ENCODE measurements around the gene ERMP1.

Gene ERMP1

DNA sequence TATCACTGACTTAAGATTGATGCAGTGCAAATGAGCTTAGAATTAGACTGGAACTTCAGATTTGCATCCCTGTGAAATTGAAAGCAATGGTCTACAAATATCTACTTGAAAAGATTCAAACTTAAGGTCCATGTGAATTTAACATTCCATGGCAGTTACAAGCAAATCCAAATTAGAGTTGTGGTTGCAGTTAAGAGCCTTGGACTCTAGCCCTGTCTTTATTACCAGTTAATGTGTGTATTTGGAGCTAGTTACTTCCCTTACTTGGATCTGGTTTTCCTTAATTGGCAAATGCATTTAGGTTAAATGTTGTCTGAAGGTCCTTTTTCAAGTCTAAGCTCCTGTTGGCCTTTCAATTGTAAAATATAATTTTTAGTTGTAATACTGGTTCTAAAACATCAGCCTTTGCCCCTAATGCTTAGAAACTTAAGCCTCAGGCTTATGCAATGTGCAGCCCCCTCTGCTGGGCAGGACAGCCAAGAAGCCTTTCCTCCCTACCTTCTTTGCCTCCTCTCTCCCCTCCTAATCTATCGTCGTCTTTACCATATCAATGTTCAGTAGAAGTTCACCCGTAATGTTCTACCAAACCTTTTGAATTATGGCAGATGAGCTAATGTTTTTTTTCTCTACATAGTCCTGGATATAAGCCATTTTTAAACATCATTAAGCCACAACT, 59.5 kb downstream of the ERMP1 start:
- no peak for DNase-seq

DNA sequence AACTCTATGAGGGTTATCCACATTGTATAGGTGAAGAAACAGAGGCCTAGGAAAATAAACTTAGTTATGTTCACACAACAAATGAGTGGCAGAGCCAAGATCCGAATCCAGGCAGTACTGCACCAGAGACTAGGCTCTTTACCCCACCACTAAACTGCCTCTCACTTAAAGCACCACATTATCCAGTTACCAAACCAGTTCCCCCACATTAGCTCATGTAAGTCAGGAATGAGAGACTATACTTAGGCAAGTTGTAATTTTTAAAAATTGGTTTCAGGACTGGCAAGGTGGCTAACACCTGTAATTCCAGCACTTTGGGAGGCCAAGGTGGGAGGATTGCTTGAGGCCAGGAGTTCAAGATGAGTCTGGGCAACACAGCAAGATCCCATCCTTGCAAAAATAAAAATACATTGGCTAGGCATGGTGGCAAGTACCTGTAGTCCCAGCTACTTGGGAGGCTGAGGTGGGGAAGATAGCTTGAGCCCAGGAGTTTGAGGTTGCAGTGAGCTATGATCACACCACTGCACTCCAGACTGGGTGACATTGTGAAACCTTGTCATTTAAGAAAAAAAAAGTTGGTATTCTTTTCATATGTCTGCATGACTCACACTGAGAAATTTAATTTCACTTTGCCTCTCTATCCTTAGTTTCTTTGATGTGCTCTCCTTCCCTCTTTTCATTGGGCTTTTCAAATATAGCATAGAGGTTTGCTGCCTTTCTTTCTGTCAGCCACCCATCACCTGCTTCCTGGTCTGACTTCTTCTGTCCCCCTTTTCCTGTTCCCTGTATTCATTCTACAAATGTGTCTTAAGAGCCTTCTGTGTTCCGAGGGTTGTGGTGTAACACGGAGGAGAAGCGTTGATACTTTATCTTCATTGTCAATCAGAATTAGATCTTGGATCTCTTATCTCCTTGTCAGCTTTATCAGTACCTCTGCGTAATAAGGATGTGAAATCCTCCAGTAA, 64.7 kb downstream of the ERMP1 start:
- no peak for DNase-seq

DNA sequence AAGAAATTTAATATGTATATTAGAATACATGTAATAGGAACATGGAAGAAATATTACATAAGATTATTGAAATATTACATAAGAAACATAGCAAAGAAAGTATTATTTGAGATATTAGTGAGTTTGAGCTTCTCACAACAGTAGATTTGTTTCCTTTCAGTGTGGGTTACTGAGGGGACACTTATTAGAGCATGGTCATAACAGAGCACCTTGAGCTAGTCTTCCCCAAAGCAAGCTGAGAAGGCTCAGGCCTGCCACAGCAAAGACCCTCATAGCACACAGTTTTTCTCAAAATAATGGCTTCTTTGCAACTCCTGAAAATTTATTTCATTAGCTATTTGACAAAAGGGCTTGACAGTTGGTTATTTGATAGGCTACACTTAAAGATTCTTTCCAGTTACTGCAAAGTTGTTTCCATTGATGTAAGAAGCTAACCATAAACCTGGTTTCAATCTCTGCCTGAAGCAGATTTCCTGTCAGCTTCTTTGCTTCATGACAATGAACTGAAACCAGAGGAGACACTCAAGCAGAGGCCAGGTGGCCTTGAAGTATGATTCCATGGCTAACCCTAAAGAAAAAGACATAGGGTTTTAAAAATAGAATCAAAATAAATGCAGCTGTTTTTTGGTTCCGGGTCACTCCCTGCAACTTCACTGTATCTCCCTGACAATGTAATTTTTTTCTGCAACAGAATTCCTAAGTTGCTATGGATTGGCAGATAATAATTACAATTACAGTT, 68.6 kb downstream of the ERMP1 start:
- DNase-seq, result no peak

DNA sequence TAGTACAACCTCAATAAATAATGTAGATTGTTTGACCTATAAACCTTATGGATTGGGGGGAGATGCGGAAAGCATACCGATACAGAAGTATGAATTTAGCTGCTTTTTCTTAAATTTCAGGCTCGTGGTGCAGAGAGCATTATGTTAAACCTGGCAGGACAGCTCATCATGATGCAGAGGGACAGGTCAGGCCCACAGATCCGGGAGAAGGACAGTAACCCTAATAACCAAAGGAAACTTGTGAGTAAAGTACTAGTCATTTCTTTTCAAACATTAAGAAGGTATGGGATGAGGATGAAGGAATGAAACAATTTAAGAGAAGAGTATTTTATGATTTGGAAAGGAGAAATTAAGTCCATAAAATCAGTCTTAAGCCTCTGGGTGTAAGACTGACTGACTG, 70.5 kb downstream of the ERMP1 start:
- DNase-seq, result no peak

DNA sequence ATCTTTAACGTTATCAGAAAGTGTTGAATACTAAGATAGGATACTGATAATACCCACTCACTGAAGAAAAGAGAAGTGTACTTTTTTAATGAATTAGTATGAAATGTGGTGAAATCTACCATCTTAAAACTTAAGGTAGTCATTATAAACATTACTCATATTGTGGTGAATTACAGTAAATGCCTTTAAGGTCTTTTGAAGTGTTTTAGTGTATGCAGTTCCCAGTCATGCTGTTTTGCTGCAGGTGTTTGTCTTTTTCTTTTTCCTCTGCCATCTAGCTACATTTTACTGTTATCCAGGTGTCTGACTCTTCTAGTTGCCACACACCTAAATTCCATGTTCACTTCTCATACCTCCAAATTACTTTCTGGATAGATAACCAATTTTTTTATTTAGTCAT, 72.6 kb downstream of the ERMP1 start:
- DNase-seq, result no peak

DNA sequence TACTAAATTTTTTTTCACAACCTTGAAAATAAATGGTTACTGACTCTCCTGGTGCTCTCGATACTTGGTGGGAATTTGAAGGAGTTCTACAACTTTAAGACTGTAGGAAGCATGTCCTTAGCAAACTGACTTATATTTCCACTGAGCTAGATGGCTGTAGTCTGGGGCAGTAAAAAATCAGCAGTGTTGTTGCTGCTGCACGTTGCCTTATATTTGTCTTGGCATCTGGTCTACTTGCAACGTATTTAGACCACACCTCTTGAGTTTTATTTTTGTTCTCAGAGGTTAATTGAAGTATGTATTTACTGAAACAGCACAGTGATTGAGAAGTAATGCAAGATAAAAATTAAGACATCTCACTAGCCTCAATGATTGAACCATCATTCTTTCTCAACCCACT, 76.3 kb downstream of the ERMP1 start:
- DNase-seq, result no peak

DNA sequence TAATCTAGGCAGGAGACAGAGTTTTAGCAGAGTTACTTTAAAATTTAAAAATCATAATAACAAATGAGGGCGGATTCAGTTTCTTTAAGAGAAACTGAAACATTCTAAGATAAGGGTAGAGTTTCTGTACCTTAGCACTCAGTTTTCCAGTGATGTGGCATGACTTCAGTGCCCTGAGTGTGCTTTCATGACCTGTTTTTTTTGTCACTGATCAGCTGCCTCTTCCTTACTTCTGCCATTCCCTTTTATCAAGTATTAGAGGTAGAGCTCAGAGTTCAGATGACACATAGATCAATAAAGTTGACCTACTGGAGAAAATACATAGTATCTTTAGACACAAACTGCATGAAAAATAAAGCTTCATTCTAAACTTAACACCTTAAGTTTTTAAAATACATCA, 82.3 kb downstream of the ERMP1 start:
- no peak for DNase-seq

DNA sequence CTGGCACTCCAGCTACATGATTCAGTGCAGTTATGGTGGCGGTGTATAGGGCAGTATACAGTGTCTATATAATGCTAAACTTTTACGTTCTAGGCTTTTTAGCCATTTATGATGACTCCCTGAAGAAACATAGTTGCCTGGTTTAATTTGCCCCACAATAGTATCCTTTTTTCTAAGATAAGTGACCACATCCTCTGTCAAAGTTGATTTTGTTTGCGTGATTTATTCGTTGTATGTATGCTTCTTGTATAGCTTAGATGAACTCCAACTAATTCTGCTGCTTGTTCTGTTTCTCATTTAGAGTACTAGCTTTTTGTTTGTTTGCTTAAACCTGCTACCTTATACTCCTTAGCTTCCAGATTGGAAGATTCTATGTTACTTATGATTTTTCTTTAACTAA, 83.6 kb downstream of the ERMP1 start:
- DNase-seq, result no peak

DNA sequence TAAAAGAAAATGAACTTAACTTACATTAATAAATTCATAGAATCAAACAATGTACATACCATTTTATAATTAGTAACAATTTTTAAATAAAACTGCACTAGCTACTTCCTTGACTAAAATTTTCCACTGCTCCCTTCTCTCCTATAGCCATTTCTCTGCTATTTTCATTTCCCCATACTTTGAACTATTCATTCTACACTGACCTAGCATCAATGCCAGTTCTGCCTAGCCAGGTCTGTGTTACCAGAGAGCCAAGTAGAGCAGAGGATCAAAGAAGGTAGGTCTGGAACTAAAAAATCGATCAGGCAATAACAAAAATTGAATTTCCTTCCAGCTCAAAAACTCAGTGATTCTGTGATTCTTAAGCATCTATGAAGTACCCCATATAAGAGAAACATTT, 84.5 kb downstream of the ERMP1 start:
- no peak for DNase-seq

DNA sequence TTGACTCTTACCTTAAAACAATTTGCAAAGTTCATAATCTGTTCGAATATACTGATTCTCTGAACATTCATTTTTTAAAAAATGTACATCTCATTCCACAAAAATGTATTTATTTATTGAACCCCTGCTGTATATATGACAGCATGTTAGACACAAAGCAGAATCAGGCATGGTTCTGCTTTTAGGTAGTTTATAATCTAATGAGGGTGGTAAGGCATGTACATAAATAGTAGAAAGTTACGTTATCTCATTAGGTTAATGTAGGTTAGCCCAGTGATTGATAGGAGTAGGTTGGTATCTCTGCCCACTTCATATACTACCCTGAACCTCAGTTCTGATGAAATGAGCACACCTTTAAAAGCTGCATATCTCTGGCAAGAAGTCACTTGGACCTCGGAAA, 89.8 kb downstream of the ERMP1 start:
- DNase-seq, result no peak

DNA sequence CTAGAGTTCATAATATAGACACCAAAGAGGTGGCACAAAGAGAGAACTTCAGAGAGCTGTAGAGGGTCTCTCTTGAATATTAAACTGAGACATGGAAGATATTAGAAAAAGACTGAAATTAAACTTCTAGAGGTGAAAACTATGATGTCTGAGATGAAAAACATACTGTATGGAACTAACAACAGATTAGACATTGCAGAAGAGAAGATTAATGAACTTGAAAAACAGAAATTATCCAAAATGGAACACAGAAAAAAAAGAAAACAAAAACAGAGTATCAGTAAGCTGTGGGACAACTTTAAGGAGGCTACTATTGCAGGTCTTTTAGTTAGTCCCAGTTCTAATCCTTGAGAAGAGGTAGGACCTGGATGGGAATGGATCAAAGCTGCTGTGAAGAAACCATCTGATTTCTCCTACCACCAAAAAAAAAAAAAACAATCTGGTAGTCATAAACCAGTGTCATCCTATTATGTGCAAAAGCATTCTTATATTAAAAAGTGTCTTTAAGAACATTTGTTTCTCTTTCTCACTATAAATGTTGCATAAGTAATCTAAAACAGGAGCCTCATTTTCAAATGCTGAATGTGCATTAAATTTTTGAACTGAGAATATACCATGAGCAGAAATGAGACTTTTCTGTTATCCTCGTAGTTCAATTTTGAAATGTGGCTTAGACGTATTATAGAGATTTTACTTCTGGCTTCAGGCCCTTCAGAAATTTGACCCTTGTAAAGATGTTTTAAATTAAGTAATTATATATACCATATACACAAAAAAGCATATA, 96.2 kb downstream of the ERMP1 start:
- no peak for DNase-seq

DNA sequence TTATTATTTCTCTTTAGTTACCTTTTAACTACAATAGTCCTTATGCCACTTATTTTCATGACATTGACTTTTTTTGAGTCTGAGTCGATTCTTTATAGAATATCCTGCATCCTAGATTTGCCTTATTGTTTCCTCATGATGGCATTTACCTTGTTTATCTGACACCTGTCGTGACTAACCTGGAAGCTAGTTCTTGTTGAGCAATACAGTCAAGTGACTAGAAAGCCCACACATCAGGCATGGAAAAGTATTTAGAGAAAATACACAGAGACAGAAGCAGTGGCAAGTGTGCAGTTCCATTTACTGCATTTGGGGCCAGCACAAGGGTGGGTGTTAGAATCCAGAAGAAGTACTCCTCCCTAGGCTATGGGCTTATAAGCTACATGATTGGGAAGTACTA, 97.8 kb downstream of the ERMP1 start:
- no peak for DNase-seq
